H4 (cell line): ENCODE data around the gene RERE. TPM values are rescaled to one million over a fixed set of nuclear protein-coding genes. Genes with fewer than 3 reads are reported as not detected.
A peak's percentile ranks its signal among the peaks of the same experiment; 100 is the strongest.
"Not testable (repeated sequence)": the region's sequence is repeated elsewhere in the genome, so short reads cannot be mapped to it uniquely, and the experiment has no call there.

Experiments
- DNase-seq: peaks from one replicate; pipeline ENCODE4 v3.0.0-alpha.2; 2015; ENCODE audit warnings: low spot score
- total RNA-seq: library from RNA; depleted of rRNA; stranded (reverse); fragments of >200 nt; shearing (Covaris generic); gene quantifications from 2 replicates; pipeline ENCODE4 v1.2.3, GENCODE V29; 2014

RERE gene
- total RNA-seq, 1 experiment from 2014 or later, result 19.1 TPM

- no peak for DNase-seq
These were observed 10.4 kb downstream of the RERE start for GRCh38 chr1:8807004-8807403.

DNA sequence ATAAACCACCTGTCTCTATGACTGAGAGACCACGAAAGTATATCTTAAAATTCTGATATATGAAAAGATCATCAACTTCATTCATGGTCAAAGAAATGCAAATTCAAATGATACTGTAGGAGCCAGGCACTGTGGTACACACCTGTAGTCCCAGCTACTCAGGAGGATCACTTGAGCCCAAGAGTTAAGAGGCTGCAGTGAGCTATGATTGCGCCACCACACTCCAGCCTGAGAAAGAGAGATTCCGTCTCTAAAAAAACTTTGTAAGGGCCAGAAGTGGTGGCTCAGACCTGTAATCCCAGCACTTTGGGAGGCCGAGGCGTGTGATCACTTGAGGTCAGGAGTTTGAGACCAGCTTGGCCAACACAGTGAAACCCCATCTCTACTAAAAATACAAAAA, 17.0 kb downstream of the RERE start:
- no peak for DNase-seq

GRCh38 chr1:8797216-8797615, 20.2 kb downstream of the RERE start:
- DNase-seq, result no peak

DNA sequence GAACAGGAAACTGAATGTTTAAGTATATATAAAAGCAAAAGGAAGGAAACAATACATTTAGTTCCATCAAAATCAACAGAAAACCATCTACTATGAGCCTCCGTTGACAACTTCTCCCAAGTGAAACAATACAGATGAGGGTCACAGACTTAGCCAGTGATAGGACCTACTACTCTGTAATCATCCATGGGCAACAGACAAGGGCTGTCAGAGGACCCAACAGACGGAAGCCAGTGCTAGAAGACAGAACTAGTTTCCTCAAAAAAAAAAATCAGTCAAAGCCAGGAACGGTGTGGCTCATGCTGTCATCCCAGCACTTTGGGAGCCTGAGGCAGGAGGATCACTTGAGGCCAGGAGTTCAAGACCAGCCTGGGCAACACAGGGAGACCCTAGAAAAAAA, 20.6 kb downstream of the RERE start:
- DNase-seq, result no peak

DNA sequence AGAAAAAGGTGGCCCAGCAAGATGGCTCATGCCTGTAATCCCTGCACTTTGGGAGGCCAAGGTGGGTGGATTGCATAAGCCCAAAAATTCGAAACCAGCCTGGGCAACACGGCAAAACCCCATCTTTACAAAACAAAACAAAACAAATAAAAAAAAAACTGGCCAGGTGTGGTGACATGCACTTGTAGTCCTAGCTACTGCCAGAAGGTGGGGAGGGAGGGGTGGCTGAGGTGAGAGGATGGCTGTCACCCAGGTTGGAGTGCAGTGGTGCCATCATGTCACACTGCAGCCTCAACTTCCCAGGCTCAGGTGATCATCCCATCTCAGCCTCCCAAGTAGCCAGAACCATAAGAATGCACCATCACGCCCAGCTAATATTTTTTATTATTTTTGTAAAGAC, 22.8 kb downstream of the RERE start:
- DNase-seq, result no peak

DNA sequence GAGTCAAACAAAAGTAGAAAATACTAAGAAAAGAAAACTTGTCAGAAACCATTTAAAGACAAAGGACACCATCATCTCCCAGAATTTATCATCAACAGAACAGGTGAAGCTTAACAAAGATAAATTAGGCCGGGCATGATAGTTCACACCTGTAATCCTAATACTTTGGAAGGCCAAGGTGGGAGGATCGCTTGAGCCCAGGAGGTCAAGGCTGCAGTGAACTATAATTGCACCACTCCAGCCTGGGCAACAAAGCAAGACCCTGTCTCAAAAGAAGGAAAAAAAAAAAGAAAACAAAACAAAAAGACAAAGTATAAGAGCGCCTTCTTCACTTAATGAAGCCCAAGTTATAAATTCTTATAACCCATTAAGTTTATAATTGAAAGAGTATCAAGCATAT, 25.6 kb downstream of the RERE start:
- DNase-seq, result no peak

GRCh38 chr1:8790987-8791386, 26.5 kb downstream of the RERE start:
- no peak for DNase-seq

DNA sequence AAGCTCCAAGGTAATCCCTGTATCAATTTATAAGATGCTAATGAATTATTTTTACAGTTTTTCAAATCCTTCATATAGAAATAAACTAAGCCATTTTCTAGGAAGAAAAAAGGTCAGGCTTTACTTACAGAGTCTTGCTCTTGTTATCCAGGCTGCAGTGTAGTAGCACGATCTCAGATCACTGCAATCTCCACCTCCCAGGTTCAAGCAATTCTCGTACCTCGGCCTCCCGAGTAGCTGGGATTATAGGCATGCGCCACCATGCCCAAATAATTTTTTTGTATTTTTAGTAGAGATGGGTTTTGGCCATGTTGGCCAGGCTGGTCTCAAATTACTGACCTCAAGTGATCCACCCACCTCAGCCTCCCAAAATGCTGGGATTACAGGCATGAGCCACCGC, 27.0 kb downstream of the RERE start:
- DNase-seq, result no peak

GRCh38 chr1:8789314-8790214, 27.9 kb downstream of the RERE start:
- no peak for DNase-seq

DNA sequence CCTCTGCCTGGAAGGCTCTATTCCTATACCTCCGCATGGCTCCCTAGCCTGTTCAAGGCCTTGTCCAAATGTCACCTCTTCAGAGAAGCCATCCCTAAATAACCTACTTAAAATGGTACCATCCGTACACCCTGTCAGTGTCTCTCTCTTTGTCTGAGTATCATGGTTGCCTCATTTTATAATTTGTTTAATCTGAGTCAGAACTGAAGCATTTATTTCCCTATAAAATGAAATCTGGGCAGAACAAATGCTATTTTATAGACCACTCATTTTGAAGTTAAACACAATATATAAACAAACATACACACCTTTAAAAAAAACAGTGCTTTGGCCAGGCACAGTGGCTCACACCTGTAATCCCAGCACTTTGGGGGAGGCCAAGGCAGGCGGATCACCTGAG, 30.2 kb downstream of the RERE start:
- no peak for DNase-seq

GRCh38 chr1:8786204-8786603, 31.2 kb downstream of the RERE start:
- not testable (repeated sequence) for DNase-seq

DNA sequence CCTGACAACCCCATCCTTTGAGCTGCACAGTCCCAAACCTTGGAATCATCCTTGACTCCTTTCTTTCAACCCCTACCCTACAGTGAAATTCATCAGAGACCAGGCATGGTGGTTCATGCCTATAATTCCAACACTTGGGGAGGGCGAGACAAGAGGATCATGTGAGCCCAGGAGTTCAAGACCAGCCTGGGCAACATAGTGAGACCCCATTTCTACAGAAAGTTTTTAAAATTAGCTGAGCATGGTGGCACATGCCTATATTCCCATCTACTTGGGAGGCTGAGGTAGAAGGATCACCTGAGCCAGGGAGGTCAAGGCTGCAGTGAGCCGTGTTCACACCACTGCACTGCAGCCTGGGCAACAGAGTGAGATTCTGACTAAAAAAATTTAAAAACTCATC, 34.5 kb downstream of the RERE start:
- no peak for DNase-seq

- no peak for DNase-seq
These were observed 35.3 kb downstream of the RERE start for GRCh38 chr1:8782001-8782620.

DNA sequence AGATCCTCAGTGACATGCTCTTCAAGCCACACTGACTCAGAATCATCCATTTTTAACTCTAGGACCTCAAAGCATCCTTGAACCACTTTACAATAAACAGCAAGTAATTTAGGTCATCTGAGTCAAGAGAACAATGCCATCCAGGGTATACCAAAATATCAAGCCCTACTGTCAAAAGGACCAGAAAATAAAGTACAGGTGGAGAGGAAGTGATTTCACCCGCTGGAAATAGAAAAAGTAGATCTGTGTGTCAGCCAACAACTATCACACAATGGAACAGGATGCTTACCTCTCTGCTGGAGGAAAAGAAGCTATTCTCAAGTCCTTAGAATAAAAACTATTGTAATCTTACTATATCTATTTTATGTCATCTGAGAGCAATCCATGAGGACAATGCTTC, 37.0 kb downstream of the RERE start:
- DNase-seq, result no peak

DNA sequence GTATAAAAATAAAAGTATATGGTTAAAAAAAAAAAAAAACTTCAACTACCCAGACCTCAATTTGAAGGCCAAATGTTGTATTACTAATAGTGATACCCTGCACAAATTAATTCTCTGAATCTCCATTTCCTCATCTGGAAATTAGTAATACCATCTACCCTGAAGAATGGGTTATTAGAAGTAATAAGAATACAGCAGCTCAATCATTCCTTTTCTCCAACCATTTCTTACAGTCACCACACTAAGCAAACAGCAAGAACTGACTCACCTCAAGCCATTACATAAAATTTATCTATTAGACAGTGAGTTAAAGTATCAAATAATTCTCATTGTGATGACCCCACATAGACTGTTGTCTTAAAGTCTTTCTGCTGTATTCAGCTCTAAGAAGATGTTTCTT, 39.6 kb downstream of the RERE start:
- no peak for DNase-seq

DNA sequence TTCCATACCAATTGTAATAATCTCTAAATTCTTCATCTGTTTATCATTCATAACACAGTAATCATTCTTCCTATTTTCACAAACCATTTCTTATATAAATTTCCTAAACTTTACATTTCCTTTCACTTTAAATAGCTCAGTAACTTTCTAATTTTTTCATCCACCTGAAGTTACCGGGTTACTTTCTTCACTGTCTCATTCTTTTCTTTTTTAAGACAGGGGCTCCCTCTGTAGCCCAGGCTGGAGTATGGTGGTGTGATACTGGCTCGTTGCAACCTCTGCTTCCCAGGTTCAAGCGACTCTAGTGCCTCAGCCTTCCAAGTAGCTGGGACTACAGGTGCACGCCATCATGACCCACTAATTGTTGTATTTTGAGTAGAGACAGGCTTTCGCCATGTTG, 41.3 kb downstream of the RERE start:
- no peak for DNase-seq

GRCh38 chr1:8767006-8767405, 50.4 kb downstream of the RERE start:
- no peak for DNase-seq

DNA sequence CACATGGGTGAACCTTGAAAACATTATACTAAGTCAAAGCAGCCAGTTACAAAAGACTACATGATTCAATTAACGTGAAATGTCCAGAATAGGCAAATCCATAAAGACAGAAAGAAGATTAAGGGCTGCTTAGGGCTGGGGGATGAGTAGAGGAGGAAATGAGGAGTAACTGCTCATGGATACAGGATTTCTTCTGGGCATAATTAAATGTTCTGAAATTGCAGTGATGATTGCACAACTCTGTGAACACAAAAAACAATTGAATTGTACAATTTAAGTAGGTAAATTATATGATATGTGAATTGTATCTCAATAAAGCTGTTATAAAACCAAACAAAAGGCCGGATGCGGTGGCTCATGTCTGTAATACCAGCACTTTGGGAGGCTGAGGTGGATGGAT, 52.2 kb downstream of the RERE start:
- DNase-seq, result no peak

GRCh38 chr1:8764293-8764937, 53.0 kb downstream of the RERE start:
- DNase-seq, result no peak

DNA sequence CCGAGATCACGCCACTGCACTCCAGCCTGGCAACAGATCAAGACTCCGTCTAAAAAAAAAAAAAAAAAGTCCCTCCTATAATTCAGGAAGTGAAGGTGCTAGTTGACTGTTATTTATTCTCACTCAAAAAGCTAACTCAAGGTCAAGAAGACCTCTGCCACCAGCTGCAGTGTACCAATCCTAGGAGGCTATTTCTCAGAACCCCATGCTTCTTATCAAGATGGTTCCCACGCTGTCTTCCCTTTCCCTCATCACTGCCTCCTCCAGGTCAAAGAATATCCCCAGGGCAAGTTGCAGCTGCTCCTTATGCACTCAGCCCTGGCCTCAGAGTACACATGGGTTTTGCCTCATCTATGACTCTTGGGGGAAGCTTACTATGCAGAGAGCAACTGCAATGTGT, 53.6 kb downstream of the RERE start:
- DNase-seq, result peak; percentile 31

DNA sequence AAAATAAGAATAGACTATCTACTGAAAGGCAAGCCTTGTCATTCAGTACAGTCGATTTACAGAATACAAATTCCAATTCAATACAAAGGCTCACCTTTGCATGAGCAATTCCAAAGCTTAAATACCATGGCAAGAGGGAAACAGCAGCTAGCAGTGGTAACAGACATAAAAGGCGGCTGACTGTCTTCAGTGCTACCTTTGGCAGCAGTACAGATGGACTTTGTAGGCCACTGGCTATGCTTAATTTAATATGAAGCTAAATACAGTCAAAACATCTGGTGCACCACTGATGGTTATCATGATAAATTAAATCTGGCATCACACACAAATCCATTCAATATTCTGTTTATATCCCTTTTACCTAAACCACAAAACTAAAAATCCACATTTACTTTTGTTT, 62.4 kb downstream of the RERE start:
- DNase-seq, result no peak

DNA sequence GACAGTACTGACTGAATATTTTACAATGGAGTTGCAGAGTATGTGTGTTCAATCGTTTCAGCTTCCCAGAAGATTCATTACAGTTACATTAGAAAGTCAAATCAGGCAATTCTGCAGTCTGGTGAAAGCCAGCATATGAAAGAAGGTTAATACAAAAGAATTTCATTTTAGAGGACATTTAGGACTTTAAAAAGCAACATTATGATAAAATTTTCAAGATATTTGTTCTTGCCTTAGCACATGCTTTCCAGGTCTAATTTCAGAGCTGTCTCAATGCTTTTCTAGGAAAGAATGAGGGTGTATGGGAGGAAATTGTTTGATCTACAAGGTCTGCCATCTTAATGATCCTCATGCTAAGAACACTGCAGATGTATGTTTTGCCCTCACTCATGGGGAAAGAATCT, 63.2 kb downstream of the RERE start:
- DNase-seq, result no peak

DNA sequence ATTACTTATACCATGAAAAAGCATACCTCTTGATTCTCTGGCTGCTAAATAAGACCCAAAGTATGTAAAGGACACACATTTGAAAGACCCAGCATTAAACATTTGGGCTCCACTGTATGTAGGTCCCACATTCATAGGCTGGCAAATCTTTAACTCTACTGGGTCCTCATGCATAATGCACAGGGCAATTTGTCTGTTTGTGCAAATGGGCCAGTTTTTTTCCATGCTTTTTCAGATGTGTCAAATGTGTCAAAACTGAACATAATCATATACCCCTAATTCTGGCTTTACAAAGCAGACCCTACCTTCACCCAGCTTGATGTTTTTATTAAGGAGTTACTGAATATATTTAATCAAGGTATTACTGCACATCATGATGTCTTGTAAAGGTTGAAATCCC, 63.7 kb downstream of the RERE start:
- no peak for DNase-seq
